Activated CD4-positive, alpha-beta T cell treated with anti-CD3 and anti-CD28 coated beads, Interleukin-2, amount 50 U/mL, for 24 hours (primary cell): ENCODE results near the gene DPP9.

Experiments used
- DNase-seq, 2 donors: peaks; one replicate each; pipeline ENCODE4 v3.0.0-alpha.2; 2020; ENCODE audit warnings: low read depth in 1 of 2, low spot score in 1 of 2

DPP9 gene

GRCh38 chr19:4657835-4658234 lies 65.8 kb downstream of the DPP9 start:
- DNase-seq, result no peak

- no peak for DNase-seq
These were observed 66.4 kb downstream of the DPP9 start for GRCh38 chr19:4657262-4657661.

GRCh38 chr19:4656102-4656501 lies 67.5 kb downstream of the DPP9 start:
- no peak for DNase-seq

- no peak for DNase-seq
These were observed 68.9 kb downstream of the DPP9 start for GRCh38 chr19:4654437-4655361.

- DNase-seq, result no peak
These were observed 69.7 kb downstream of the DPP9 start for GRCh38 chr19:4653793-4654436.

GRCh38 chr19:4652075-4652474 lies 71.6 kb downstream of the DPP9 start:
- no peak for DNase-seq

GRCh38 chr19:4650159-4650558 lies 73.5 kb downstream of the DPP9 start:
- DNase-seq, result no peak

- no peak for DNase-seq
These were observed 74.1 kb downstream of the DPP9 start for GRCh38 chr19:4649392-4650047.

- DNase-seq, result no peak
These were observed 75.7 kb downstream of the DPP9 start for GRCh38 chr19:4647676-4648644.

GRCh38 chr19:4645718-4646117 lies 77.9 kb downstream of the DPP9 start:
- no peak for DNase-seq

- no peak for DNase-seq
These were observed 81.0 kb downstream of the DPP9 start for GRCh38 chr19:4642625-4643024.

- DNase-seq, result no peak
These were observed 82.5 kb downstream of the DPP9 start for GRCh38 chr19:4641132-4641531.

GRCh38 chr19:4640247-4641000 lies 83.2 kb downstream of the DPP9 start:
- no peak for DNase-seq

- no peak for DNase-seq
These were observed 84.0 kb downstream of the DPP9 start for GRCh38 chr19:4639531-4640246.

- DNase-seq, result peak; percentile 96 to 97
These were observed 84.7 kb downstream of the DPP9 start, which contains the start of gene TNFAIP8L1 for GRCh38 chr19:4638828-4639530. Gene TNFAIP8L1 (plus strand): TSS chr19:4639516. CDS start chr19:4651870, 12,354 bp downstream.

GRCh38 chr19:4638317-4638716 lies 85.3 kb downstream of the DPP9 start:
- no peak for DNase-seq

- no peak for DNase-seq
These were observed 86.9 kb downstream of the DPP9 start for GRCh38 chr19:4636761-4637160.

GRCh38 chr19:4636151-4636717 lies 87.4 kb downstream of the DPP9 start:
- DNase-seq, result peak; percentile 57 to 65
